ENCODE results near the gene ACTMAP. TPM values are rescaled to one million over a fixed set of nuclear protein-coding genes. Genes with fewer than 3 reads are reported as not detected.

ACTMAP gene
- total RNA-seq, 1 donor from 2014 or later = 9.4 TPM

GRCh38 chr19:40763963-40764362 lies 13.7 kb upstream of the ACTMAP start:
- intact Hi-C loops (cut with micrococcal nuclease) = no loop called here
- Mint-ChIP-seq H3K27ac (peak overlapping the region; percentile 72), H3K27me3 (no peaks in the 10 kb centered on the region), H3K36me3 (ENCODE audit: low read depth) (peaks cover 78% of the 10 kb centered on the region), H3K9me3 (no peaks in the 10 kb centered on the region), H3K4me3 (peak overlapping the region; percentile 19), H3K4me1 (peaks cover 40% of the 10 kb centered on the region)
- DNase-seq = no peak

DNA sequence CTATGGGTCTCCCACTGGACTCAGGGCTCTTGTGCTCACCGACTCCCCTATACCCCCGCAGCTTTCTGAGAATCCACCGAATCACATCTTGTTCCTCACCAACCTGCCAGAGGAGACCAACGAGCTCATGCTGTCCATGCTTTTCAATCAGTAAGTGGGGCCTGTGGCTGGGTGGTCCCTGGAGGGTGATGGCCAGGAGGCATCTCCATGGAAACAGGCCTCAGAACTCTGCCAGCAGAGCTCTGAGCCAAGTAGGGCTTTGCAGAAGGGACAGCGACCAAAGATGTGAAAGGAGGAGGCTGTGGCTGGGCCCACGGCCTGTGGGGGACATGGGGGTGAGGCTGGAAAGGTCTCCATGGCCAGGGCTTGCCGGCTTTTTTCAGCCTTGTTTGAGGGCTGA lies 13.2 kb upstream of the ACTMAP start:
- Mint-ChIP-seq H3K27me3 (no peaks in the 10 kb centered on the region), H3K36me3 (ENCODE audit: low read depth) (peaks cover 76% of the 10 kb centered on the region), H3K4me1 (peaks cover 40% of the 10 kb centered on the region), H3K9me3 (no peaks in the 10 kb centered on the region), H3K27ac (peak overlapping the region; percentile 37), H3K4me3 (no peak overlapping the region)
- DNase-seq = no peak
- intact Hi-C loops (cut with micrococcal nuclease) = no loop called here

- peaks cover 81% of the 10 kb centered on the region for H3K36me3 Mint-ChIP-seq (ENCODE audit: low read depth)
- peaks cover 43% of the 10 kb centered on the region for H3K4me1 Mint-ChIP-seq
- no peak for DNase-seq
- no peaks in the 10 kb centered on the region for H3K27me3 Mint-ChIP-seq
- H3K9me3 Mint-ChIP-seq = no peaks in the 10 kb centered on the region
- H3K4me3 Mint-ChIP-seq = no peak overlapping the region
- H3K27ac Mint-ChIP-seq = peak overlapping the region; percentile 42
- intact Hi-C loops (cut with micrococcal nuclease) = no loop called here
These were observed 12.6 kb upstream of the ACTMAP start for GRCh38 chr19:40762754-40763470.

DNA sequence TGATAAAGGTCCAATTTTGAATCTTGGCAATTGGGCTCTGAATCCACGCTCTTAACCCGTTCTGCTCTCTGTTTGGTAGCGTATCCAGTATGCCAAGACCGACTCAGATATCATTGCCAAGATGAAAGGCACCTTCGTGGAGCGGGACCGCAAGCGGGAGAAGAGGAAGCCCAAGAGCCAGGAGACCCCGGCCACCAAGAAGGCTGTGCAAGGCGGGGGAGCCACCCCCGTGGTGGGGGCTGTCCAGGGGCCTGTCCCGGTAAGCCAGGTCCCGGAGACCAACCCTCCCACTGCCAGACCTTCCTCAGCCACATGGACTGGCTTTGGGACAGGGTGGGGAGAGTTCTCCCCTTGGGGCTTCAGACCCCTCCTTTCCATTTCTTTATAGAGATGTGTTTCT lies 9.1 kb upstream of the ACTMAP start:
- DNase-seq = no peak
- intact Hi-C loops (cut with micrococcal nuclease) = loop anchor here (10.0 kb wide), 1 partner anchor 95 kb away; no protein-coding TSS in a partner anchor
- no peak overlapping the region for H3K4me3 Mint-ChIP-seq
- peaks cover 49% of the 10 kb centered on the region for H3K4me1 Mint-ChIP-seq
- no peak overlapping the region for H3K27ac Mint-ChIP-seq
- no peaks in the 10 kb centered on the region for H3K27me3 Mint-ChIP-seq
- no peaks in the 10 kb centered on the region for H3K9me3 Mint-ChIP-seq
- H3K36me3 Mint-ChIP-seq (ENCODE audit: low read depth) = peaks cover 79% of the 10 kb centered on the region

DNA sequence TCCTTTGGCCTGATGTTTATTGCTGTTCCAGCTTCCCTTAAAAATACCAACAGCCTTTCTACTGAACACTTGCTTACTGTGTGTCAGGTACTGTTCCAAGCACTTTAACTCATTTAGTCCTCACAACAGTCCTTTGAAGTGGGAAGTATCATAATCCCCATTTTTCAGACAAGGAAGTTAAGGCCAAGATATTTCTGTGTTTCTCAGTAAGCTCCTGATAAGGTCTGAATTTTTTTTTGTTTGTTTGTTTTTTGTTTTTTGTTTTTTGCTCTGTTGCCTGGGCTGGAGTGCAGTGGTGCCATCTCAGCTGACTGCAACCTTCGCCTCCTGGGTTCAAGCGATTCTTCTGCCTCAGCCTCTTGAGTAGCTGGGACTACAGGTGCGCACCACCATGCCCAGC lies 8.2 kb upstream of the ACTMAP start:
- Mint-ChIP-seq H3K27ac (peak overlapping the region; percentile 38), H3K36me3 (ENCODE audit: low read depth) (peaks cover 73% of the 10 kb centered on the region), H3K4me1 (peaks cover 44% of the 10 kb centered on the region), H3K9me3 (no peaks in the 10 kb centered on the region), H3K4me3 (no peak overlapping the region), H3K27me3 (no peaks in the 10 kb centered on the region)
- intact Hi-C loops (cut with micrococcal nuclease) = loop anchor here (10.0 kb wide), 1 partner anchor 94 kb away; no protein-coding TSS in a partner anchor
- DNase-seq = no peak

DNA sequence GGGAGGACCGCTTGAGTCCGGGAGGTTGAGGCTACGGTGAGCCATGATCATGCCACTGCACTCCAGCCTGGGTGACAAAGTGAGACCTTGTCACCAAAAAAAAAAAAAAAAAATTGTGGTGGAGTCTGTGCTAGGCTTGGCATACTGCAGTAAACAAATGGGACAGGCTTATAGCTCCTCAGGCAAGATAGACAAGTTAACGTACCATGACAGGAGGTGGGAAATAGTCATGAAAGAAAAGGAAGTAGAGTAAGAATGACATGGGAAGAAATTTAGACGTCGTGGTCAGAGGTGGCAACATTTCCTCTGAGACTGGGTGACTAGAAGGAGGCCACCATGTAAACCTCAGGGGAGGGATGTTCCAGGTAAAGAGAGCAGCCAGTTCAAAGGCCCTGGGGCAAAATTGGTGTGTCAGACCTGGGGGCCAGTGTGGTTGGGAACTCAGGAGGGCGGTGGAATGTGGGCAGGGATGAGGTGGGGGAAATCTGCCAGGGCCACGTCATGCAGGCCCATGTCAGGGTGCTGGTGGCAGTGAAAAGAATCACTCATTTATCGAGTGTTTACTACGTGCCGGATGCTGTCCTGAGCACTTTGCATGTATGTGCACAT lies 6.3 kb upstream of the ACTMAP start:
- Mint-ChIP-seq H3K27me3 (no peaks in the 10 kb centered on the region), H3K36me3 (ENCODE audit: low read depth) (peaks cover 70% of the 10 kb centered on the region), H3K4me3 (peak overlapping the region; percentile 18), H3K4me1 (peaks cover 40% of the 10 kb centered on the region), H3K27ac (peak overlapping the region; percentile 58), H3K9me3 (no peaks in the 10 kb centered on the region)
- no peak for DNase-seq
- intact Hi-C loops (cut with micrococcal nuclease) = loop anchor here (1.0 to 10.0 kb wide), 2 partner anchors 36 to 92 kb away; no protein-coding TSS in a partner anchor

- Mint-ChIP-seq H3K27me3 (no peaks in the 10 kb centered on the region), H3K4me1 (peaks cover 38% of the 10 kb centered on the region), H3K9me3 (no peaks in the 10 kb centered on the region), H3K4me3 (peak overlapping the region; percentile 87), H3K36me3 (ENCODE audit: low read depth) (peaks cover 72% of the 10 kb centered on the region), H3K27ac (peak overlapping the region; percentile 69)
- intact Hi-C loops (cut with micrococcal nuclease) = loop anchor here (1.0 to 10.0 kb wide), 3 partner anchors 22 to 91 kb away; no protein-coding TSS in a partner anchor
- no peak for DNase-seq
These were observed 5.5 kb upstream of the ACTMAP start for GRCh38 chr19:40755791-40756190.

DNA sequence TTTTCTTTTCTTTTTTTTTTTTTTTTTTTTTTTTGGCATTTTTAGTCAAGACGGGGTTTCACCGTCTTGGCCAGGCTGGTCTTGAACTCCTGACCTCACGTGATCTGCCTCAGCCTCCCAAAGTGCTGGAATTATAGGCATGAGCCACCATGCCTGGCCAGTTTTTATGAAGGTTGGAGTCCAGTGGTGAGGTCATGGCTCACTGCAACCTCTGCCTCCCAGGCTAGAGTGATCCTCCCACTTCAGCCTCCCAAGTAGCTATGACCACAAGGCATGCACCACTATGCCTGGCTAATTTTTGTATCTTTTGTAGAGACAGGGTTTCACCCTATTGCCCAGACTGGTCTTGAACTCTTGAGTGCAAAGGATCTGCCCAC lies 5.0 kb upstream of the ACTMAP start:
- H3K27ac Mint-ChIP-seq = peak overlapping the region; percentile 69
- H3K4me3 Mint-ChIP-seq = peak overlapping the region; percentile 87
- DNase-seq = no peak
- H3K4me1 Mint-ChIP-seq = peaks cover 39% of the 10 kb centered on the region
- intact Hi-C loops (cut with micrococcal nuclease) = loop anchor here (1.0 to 10.0 kb wide), 2 partner anchors 22 to 90 kb away; no protein-coding TSS in a partner anchor
- peaks cover 69% of the 10 kb centered on the region for H3K36me3 Mint-ChIP-seq (ENCODE audit: low read depth)
- H3K9me3 Mint-ChIP-seq = no peaks in the 10 kb centered on the region
- no peaks in the 10 kb centered on the region for H3K27me3 Mint-ChIP-seq

DNA sequence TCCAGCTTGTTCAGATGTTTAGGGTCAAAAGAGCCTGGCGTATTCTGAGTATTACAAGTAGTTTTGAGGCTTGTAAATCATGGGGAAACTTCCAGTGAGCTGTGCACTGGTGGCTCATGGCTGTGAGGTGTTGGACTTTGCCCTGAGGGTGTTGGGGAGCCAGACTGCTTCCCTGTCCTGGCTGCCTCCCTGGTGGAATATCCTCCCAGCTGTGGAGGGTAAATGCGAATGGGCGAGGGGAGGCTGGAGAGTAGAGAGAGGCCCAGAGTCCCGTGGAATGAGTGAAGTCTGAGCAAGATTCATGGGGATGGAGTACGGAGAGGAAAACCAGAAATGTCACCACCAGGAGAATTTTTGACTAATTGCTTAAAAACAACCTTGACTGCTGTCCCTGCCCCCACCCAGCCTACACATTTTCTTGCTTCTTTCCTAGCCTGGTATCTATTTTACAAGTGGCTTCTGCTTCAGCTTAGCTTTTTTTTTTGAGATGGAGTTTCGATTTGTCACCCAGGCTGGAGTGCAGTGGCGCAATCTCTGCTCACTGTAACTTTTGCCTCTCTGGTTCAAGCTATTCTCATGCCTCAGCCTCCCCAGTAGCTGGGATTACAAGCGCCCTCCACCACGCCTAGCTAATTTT lies 4.5 kb upstream of the ACTMAP start:
- H3K36me3 Mint-ChIP-seq (ENCODE audit: low read depth) = peaks cover 65% of the 10 kb centered on the region
- no peaks in the 10 kb centered on the region for H3K27me3 Mint-ChIP-seq
- H3K9me3 Mint-ChIP-seq = no peaks in the 10 kb centered on the region
- peak; percentile 76 for DNase-seq
- peak overlapping the region; percentile 87 for H3K4me3 Mint-ChIP-seq
- H3K27ac Mint-ChIP-seq = peak overlapping the region; percentile 97
- intact Hi-C loops (cut with micrococcal nuclease) = loop anchor here (1.0 to 10.0 kb wide), 3 partner anchors 23 to 312 kb away; partner anchors contain the start of gene SERTAD3
- peaks cover 44% of the 10 kb centered on the region for H3K4me1 Mint-ChIP-seq

GRCh38 chr19:40752257-40752781 lies 2.0 kb upstream of the ACTMAP start:
- Mint-ChIP-seq H3K4me1 (peaks cover 49% of the 10 kb centered on the region), H3K4me3 (peak overlapping the region; percentile 92), H3K27ac (peak overlapping the region; percentile 100), H3K9me3 (no peaks in the 10 kb centered on the region), H3K36me3 (ENCODE audit: low read depth) (peaks cover 49% of the 10 kb centered on the region), H3K27me3 (no peaks in the 10 kb centered on the region)
- no peak for DNase-seq
- intact Hi-C loops (cut with micrococcal nuclease) = loop anchor here (5.0 to 10.0 kb wide), 2 partner anchors 88 to 310 kb away; partner anchors contain the start of gene SERTAD3

GRCh38 chr19:40750874-40751537 lies 729 bp upstream of the ACTMAP start, which contains the start of gene SNRPA:
SNRPA (plus strand) TSS chr19:40751203; CDS start chr19:40751409, 206 bp downstream.
- H3K27ac Mint-ChIP-seq = peak within 1 kb of the TSS; percentile 100
- no peaks in the 10 kb centered on the region for H3K27me3 Mint-ChIP-seq
- peaks cover 42% of the 10 kb centered on the region for H3K4me1 Mint-ChIP-seq
- DNase-seq = peak; percentile 99
- H3K9me3 Mint-ChIP-seq = no peaks in the 10 kb centered on the region
- intact Hi-C loops (cut with micrococcal nuclease) = loop anchor here (1.0 to 10.0 kb wide), 9 partner anchors 26 to 512 kb away; partner anchors contain the start of genes COQ8B, EGLN2 and SERTAD3
- peak within 1 kb of the TSS; percentile 92 for H3K4me3 Mint-ChIP-seq
- H3K36me3 Mint-ChIP-seq (ENCODE audit: low read depth) = peaks cover 39% of the 10 kb centered on the region

DNA sequence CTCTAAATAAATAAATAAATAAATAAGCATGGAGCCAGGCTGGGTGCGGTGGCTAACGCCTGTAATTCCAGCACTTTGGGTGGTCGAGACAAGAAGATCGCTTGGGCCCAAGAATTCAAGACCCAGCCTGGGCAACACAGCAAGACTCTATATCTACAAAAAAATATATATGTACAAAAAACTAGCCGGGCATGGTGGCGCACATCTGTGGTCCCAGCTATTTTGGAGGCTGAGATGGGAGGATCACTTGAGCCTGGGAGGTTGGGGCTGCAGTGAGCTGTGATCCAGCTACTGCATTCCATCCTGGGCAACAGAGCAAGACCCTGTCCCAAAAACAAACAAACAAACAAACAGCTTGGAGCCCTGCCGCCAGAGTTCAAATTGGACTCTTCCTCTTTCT lies 2.7 kb downstream of the ACTMAP start:
- peaks cover 24% of the 10 kb centered on the region for H3K4me1 Mint-ChIP-seq

DNA sequence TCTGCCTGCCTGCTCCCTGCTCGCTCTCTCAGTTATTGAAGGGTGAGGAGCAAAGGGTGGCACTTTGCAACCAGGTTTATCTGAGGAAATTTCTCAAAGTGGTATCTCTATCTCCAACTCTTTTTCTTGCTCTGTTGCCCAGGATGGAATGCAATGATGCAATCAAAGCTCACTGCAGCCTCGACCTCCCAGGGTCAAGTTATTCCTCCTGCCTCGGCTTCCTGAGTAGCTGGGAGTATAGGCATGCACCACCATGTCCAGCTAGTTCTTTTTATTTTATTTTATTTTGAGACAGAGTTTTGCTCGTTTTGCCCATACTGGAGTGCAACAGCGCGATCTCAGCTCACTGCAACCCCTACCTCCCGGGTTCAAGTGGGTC lies 4.9 kb downstream of the ACTMAP start:
- peaks cover 1% of the 10 kb centered on the region for H3K36me3 Mint-ChIP-seq (ENCODE audit: low read depth)
- intact Hi-C loops (cut with micrococcal nuclease) = no loop called here
- H3K4me3 Mint-ChIP-seq = no peak overlapping the region
- no peak for DNase-seq
- no peak overlapping the region for H3K27ac Mint-ChIP-seq
- H3K9me3 Mint-ChIP-seq = no peaks in the 10 kb centered on the region
- H3K27me3 Mint-ChIP-seq = no peaks in the 10 kb centered on the region
- H3K4me1 Mint-ChIP-seq = peaks cover 19% of the 10 kb centered on the region

More for the DNA sequence above, 2.7 kb downstream of the ACTMAP start:
- H3K27ac Mint-ChIP-seq = no peak overlapping the region
- intact Hi-C loops (cut with micrococcal nuclease) = no loop called here
- H3K36me3 Mint-ChIP-seq (ENCODE audit: low read depth) = peaks cover 19% of the 10 kb centered on the region
- no peaks in the 10 kb centered on the region for H3K9me3 Mint-ChIP-seq
- no peak overlapping the region for H3K4me3 Mint-ChIP-seq
- H3K27me3 Mint-ChIP-seq = no peaks in the 10 kb centered on the region
- DNase-seq = no peak
